GM23248 (cell line): Measurements from ENCODE around the gene RIMS3. TPM values are rescaled to one million over a fixed set of nuclear protein-coding genes. Genes with fewer than 3 reads are reported as not detected.

Source experiments
- DNase-seq: peaks from one replicate; pipeline ENCODE4 v3.0.0-alpha.2; 2015
- H2AFZ ChIP-seq: fragments of 200-600 bp; sonication (generic); 2 replicates; pipeline ENCODE4 v1.6.1; 2016; ENCODE audit warnings: antibody characterized with exemption
- H3F3A ChIP-seq: fragments of 200-600 bp; sonication (generic); 2 replicates; pipeline ENCODE4 v1.6.1; 2016; ENCODE audit warnings: mild to moderate bottlenecking, antibody characterized with exemption, mixed run types; ENCODE audit not compliant: insufficient read depth
- H3K27ac ChIP-seq: fragments of 200-600 bp; sonication (generic); 2 replicates; pipeline ENCODE4 v1.5.1; 2016; ENCODE audit warnings: mild to moderate bottlenecking
- H3K27me3 ChIP-seq: fragments of 200-600 bp; sonication (generic); replicated peaks from 2 replicates; pipeline ENCODE4 v1.6.1; 2016; ENCODE audit warnings: mild to moderate bottlenecking; ENCODE audit not compliant: insufficient read depth
- H3K36me3 ChIP-seq: fragments of 200-600 bp; sonication (generic); 2 replicates; pipeline ENCODE4 v1.6.1; 2016; ENCODE audit warnings: low read depth, mild to moderate bottlenecking
- H3K4me1 ChIP-seq: fragments of 200-600 bp; sonication (generic); 2 replicates; pipeline ENCODE4 v1.6.1; 2016; ENCODE audit warnings: mild to moderate bottlenecking; ENCODE audit not compliant: insufficient read depth
- H3K4me2 ChIP-seq: fragments of 200-600 bp; sonication (generic); one replicate; pipeline ENCODE4 v1.6.1; 2016; ENCODE audit warnings: mild to moderate bottlenecking; ENCODE audit not compliant: unreplicated experiment
- H3K4me3 ChIP-seq: fragments of 200-600 bp; sonication (generic); 2 replicates; pipeline ENCODE4 v1.5.1; 2016; ENCODE audit warnings: mild to moderate bottlenecking
- H3K79me2 ChIP-seq: fragments of 200-600 bp; sonication (generic); 2 replicates; pipeline ENCODE4 v1.6.1; 2016; ENCODE audit warnings: mild to moderate bottlenecking; ENCODE audit not compliant: insufficient read depth
- H3K9ac ChIP-seq: fragments of 200-600 bp; sonication (generic); 2 replicates; pipeline ENCODE4 v1.6.1; 2016; ENCODE audit warnings: mild to moderate bottlenecking
- H3K9me2 ChIP-seq: fragments of 200-600 bp; sonication (generic); 2 replicates; pipeline ENCODE4 v1.6.1; 2016; ENCODE audit warnings: mixed run types, mild to moderate bottlenecking, moderate library complexity; ENCODE audit not compliant: insufficient read depth
- H3K9me3 ChIP-seq: fragments of 200-600 bp; sonication (generic); one replicate; pipeline ENCODE4 v1.6.1; 2017; ENCODE audit warnings: low read depth
- H4K20me1 ChIP-seq: fragments of 200-600 bp; sonication (generic); 2 replicates; pipeline ENCODE4 v1.6.0; 2016; ENCODE audit not compliant: insufficient read depth
- EZH2 ChIP-seq: fragments of 200-600 bp; sonication (generic); IDR thresholded peaks from 2 replicates; pipeline ENCODE4 v1.6.1; 2018; ENCODE audit warnings: antibody characterized with exemption, mild to moderate bottlenecking; ENCODE audit not compliant: insufficient read depth, poor library complexity, severe bottlenecking
- EZH2phosphoT487 ChIP-seq: fragments of 200-600 bp; sonication (generic); IDR thresholded peaks from 2 replicates; pipeline ENCODE4 v1.6.1; 2018; ENCODE audit warnings: antibody characterized with exemption, moderate library complexity, mild to moderate bottlenecking, low read depth; ENCODE audit not compliant: insufficient read depth
- WGBS, 2 experiments: methylation state at CpG; one replicate each; pipeline ENCODE4 v1.1.6; 2015 to 2017; ENCODE audit warnings: low lambda C conversion rate in 2 of 2, low coverage in 1 of 2; ENCODE audit errors: missing lambda C conversion rate in 2 of 2; 5-methylcytosine and 5-hydroxymethylcytosine counted together
- in situ Hi-C: fragments of 300-500 bp; cut with MboI; formaldehyde crosslinking; loops from 2 replicates; pipeline ENCODE4 v1.15.0; 2020
- polyA plus RNA-seq: library from polyadenylated mRNA; unstranded; fragments of >200 nt; fragmentation: Nextera tagmentation; extraction: Ambion mirVana; gene quantifications from 2 replicates; pipeline ENCODE4 v1.2.1, GENCODE V29; 2016
- total RNA-seq: library from RNA; depleted of rRNA; stranded (reverse); fragments of >200 nt; shearing (Covaris generic); gene quantifications from 2 replicates; pipeline ENCODE4 v1.2.3, GENCODE V29; 2014

The RIMS3 gene
- total and polyA plus RNA-seq, 2 experiments from 2014 or later = 0.18 TPM; not detected in 1

- Histone ChIP-seq H3K9me2 (no peaks in the 10 kb centered on the region), H3K9ac (no peak overlapping the region), H3K4me1 (no peaks in the 10 kb centered on the region), H3K9me3 (no peaks in the 10 kb centered on the region), H3K27me3 (peaks cover 10% of the 10 kb centered on the region), H2AFZ (no peak overlapping the region), H3K27ac (no peak overlapping the region), H4K20me1 (no peaks in the 10 kb centered on the region), H3K4me2 (no peak overlapping the region), H3K4me3 (no peak overlapping the region), H3K79me2 (no peaks in the 10 kb centered on the region), H3F3A (no peaks in the 10 kb centered on the region), H3K36me3 (no peaks in the 10 kb centered on the region)
- no peak for TF ChIP-seq EZH2
- TF ChIP-seq EZH2phosphoT487 = no peak
- DNase-seq = no peak
- in situ Hi-C loops = no loop called here
- 24 to 25% methylated on average over 3 of the region's 3 CpGs for WGBS, 2 experiments
Measured at GRCh38 chr1:40606194-40606593, 59.3 kb downstream of the RIMS3 start.

GRCh38 chr1:40599926-40600325 lies 65.6 kb downstream of the RIMS3 start:
- DNase-seq = no peak
- no peaks in the 10 kb centered on the region for H3K79me2 ChIP-seq
- 64 to 76% methylated on average over 1 of the region's 1 CpG for WGBS, 2 experiments
- H3K9ac ChIP-seq = no peak overlapping the region
- H3K9me3 ChIP-seq = no peaks in the 10 kb centered on the region
- no peak for TF ChIP-seq EZH2phosphoT487
- no peak for TF ChIP-seq EZH2
- no peak overlapping the region for H2AFZ ChIP-seq
- H3K4me2 ChIP-seq = no peak overlapping the region
- H3K4me1 ChIP-seq = no peaks in the 10 kb centered on the region
- H3F3A ChIP-seq = no peaks in the 10 kb centered on the region
- peaks cover 6% of the 10 kb centered on the region for H3K27me3 ChIP-seq
- H4K20me1 ChIP-seq = no peaks in the 10 kb centered on the region
- no peaks in the 10 kb centered on the region for H3K36me3 ChIP-seq
- H3K4me3 ChIP-seq = no peak overlapping the region
- in situ Hi-C loops = no loop called here
- H3K9me2 ChIP-seq = no peaks in the 10 kb centered on the region
- no peak overlapping the region for H3K27ac ChIP-seq

- TF ChIP-seq EZH2phosphoT487 (no peak), EZH2 (no peak)
- no peaks in the 10 kb centered on the region; the same call in none of the 2 replicates for H3K27me3 ChIP-seq
- H3K9me3 ChIP-seq = no peaks in the 10 kb centered on the region
- 84 to 85% methylated on average over 7 of the region's 7 CpGs for WGBS, 2 experiments
- no peak overlapping the region for H2AFZ ChIP-seq
- no peaks in the 10 kb centered on the region for H3F3A ChIP-seq
- H3K79me2 ChIP-seq = no peaks in the 10 kb centered on the region
- no peak overlapping the region for H3K9ac ChIP-seq
- no peaks in the 10 kb centered on the region for H3K4me1 ChIP-seq
- no peaks in the 10 kb centered on the region for H3K9me2 ChIP-seq
- DNase-seq = no peak
- H3K36me3 ChIP-seq = no peaks in the 10 kb centered on the region
- no peak overlapping the region for H3K4me2 ChIP-seq
- H3K4me3 ChIP-seq = no peak overlapping the region
- in situ Hi-C loops = no loop called here
- no peak overlapping the region for H3K27ac ChIP-seq
- no peaks in the 10 kb centered on the region for H4K20me1 ChIP-seq
Measured at GRCh38 chr1:40595623-40596022, 69.9 kb downstream of the RIMS3 start.

- DNase-seq = no peak
- no peak overlapping the region for H3K4me3 ChIP-seq
- H3K79me2 ChIP-seq = no peaks in the 10 kb centered on the region
- H3K9me3 ChIP-seq = no peaks in the 10 kb centered on the region
- H3K4me1 ChIP-seq = no peaks in the 10 kb centered on the region
- no peak overlapping the region for H2AFZ ChIP-seq
- no peaks in the 10 kb centered on the region; the same call in none of the 2 replicates for H3K27me3 ChIP-seq
- no peaks in the 10 kb centered on the region for H4K20me1 ChIP-seq
- no peak overlapping the region for H3K9ac ChIP-seq
- WGBS, 2 experiments = 31 to 46% methylated on average over 3 of the region's 3 CpGs
- no peak overlapping the region for H3K27ac ChIP-seq
- no peaks in the 10 kb centered on the region for H3F3A ChIP-seq
- in situ Hi-C loops = no loop called here
- H3K4me2 ChIP-seq = no peak overlapping the region
- H3K9me2 ChIP-seq = no peaks in the 10 kb centered on the region
- TF ChIP-seq EZH2phosphoT487 = no peak
- no peak for TF ChIP-seq EZH2
- H3K36me3 ChIP-seq = no peaks in the 10 kb centered on the region
Measured at GRCh38 chr1:40594187-40594531, 71.3 kb downstream of the RIMS3 start.
